NCI-H748 (cell line): ENCODE measurements around the gene NGEF.
"Not testable (repeated sequence)": the region's sequence is repeated elsewhere in the genome, so short reads cannot be mapped to it uniquely, and the experiment has no call there.

Experiments used
- DNase-seq: peaks from one replicate; lab custom pipeline; 2025; ENCODE audit not compliant: unreplicated experiment; lab: John Stamatoyannopoulos, UW

Gene NGEF, protein sequence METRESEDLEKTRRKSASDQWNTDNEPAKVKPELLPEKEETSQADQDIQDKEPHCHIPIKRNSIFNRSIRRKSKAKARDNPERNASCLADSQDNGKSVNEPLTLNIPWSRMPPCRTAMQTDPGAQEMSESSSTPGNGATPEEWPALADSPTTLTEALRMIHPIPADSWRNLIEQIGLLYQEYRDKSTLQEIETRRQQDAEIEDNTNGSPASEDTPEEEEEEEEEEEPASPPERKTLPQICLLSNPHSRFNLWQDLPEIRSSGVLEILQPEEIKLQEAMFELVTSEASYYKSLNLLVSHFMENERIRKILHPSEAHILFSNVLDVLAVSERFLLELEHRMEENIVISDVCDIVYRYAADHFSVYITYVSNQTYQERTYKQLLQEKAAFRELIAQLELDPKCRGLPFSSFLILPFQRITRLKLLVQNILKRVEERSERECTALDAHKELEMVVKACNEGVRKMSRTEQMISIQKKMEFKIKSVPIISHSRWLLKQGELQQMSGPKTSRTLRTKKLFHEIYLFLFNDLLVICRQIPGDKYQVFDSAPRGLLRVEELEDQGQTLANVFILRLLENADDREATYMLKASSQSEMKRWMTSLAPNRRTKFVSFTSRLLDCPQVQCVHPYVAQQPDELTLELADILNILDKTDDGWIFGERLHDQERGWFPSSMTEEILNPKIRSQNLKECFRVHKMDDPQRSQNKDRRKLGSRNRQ

DNA sequence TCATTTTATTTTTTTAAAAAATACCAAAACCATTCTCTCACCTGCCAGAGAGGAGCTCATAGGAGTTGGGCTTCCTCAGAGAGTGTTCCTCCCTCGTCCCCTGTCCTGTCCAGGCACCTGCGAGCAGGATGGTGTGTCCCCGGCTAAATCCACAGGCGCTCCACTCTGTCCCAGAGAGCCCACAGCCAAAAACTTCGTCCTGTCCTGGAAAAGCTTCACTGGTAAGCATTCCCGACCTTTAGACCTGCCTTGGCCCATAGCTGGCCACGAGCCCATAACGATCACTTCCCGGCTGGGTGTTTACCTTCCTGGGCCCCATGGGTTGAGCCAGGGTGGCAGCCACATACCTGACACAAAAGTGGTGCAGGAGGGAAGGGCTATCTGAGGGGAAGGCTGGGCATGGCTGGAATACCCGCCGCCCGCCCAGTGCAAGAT lies at the start of gene NGEF:
Gene NGEF (minus strand): TSS at position 230 of the 435 bp plus-strand sequence. CDS start 38,366 bp downstream, outside the sequence.
- DNase-seq = no peak

DNA sequence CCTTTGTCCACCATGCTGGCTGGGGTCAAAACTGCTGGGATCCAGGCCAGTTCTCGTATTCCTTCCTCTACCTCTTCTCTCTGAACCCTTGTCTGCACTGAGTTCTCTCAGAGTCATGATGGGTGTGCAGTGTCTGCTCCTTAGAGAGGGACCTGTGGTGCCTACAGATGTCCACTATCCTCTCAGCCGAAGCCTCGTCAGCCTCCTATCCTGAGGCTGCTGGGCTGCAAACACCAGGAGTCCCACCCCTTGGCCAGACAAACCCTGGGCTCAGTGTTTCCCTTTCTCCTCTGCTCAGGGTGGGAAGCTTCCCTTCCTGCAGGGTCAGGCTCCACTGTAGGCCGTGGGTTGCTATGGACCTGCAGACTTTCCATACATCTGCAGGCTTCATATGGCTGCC lies 49.4 kb upstream of the NGEF start:
- DNase-seq = no peak

DNA sequence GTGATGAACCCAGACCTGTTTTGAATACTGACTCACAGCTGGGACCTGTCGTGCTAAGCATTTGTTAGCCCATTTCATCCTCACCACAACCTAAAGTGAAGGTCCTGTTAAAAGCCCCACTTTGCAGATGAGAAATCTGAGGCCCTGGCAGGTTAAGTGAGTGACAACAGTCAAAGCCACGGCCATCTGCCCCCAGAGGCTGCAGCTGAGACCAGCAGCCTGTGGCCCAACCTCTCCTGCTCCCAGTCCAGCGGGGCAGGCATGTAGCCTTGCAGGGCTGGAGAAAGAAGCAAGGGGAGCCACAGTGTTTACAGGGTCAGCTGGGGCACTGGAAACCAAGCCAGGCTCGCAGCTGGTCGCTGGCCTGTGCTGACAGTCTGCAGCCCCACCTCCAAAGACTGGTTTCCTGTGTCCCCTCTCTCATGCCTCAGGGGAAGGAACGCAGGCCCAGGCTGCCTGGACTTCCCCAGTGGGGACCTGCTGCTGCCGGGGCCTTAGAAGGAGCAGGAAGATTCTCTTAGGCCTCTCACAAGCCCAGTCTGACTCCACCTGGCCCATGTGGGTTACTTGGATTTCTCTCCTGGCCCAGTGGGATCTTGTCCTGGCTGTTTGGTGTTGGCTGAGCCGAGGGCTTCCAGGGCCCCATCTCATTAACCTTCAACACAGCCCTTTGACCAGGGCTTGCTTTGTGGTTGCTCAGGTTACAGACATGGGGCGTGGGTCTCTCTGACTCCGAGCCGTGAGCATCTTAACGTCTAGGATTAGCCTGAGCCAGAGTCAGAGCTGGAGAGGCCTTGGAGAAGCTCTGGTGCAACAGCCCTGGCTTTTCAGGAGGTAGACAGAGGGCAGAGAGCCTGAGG lies 48.8 kb upstream of the NGEF start:
- no peak for DNase-seq

DNA sequence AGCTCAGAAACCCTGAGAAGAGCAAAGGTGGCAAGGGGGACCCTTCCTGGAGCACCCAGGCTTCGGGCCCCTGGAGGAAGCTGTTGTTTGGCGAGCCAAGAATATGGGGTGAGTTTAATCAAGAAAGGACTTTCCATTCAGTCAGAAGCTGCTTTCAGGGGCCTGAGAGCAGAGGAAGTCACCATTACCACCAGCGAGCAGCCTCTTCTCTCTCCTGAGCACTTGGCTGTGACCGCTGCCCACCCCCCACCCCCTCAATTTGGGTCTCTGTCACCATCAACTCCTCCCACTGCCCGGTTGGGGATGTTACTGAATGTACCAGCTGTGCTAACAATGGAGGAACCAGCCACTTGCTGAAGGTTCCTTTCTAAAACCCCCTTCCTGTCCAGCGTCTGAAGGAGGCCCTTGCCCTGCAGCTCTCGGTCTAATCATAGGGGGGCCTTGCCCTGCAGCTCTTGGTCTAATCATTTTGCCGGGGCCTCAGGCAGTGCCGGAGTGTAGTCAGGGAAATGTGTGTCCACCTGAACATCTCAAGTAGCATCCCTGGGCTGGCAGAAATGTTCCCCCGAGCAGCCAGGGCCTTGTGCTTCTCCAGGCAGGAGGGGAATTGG lies 48.0 kb upstream of the NGEF start:
- no peak for DNase-seq

DNA sequence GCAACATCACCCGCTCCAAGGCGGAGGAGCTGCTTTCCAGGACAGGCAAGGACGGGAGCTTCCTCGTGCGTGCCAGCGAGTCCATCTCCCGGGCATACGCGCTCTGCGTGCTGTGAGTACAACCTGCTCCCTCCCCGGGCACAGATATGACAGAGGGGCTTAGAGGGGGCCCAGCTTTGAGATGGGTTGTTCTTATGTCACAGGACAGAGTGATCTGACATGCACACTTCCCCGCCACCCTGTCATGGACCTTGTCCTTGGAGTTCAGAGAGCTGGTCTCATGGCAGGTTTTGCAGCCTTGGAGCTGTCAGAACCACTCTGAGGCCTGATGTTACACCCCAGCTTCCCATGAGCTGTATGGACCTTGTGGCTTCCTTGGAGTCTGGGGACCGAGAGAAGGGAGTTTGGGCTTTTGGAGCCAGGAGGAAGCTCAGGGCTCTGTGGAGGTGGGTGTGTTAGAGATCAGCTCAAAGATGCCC lies 47.5 kb upstream of the NGEF start:
- no peak for DNase-seq

DNA sequence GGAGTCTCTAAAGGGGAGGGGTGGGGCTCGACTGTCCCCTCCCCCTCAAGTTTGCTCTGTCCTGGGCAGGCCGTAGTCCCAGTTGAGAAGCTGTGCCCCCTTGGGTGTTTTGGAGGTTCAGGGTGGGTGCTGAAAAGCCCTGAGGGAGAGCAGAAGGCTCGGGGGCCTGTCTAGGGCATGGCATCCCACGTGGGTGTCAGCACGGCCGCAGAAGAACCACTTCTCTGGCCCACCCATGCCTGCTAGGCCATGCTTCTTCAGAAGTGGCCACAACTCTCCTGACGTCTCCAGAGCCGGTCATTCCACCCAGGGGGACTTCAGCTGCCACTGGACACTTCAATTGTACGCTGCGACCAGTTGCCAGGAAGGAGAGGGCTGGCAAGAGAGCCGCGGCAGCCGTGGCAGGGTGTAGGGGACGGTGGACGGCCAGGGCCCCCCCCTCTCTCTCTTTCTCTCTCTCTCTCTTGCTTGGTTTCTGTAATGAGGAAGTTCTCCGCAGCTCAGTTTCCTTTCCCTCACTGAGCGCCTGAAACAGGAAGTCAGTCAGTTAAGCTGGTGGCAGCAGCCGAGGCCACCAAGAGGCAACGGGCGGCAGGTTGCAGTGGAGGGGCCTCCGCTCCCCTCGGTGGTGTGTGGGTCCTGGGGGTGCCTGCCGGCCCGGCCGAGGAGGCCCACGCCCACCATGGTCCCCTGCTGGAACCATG lies 46.9 kb upstream of the NGEF start, which contains the start of gene INPP5D:
Gene INPP5D (plus strand): TSS at position 546 of the 704 bp plus-strand sequence. CDS start 137 bp downstream, at position 683.
- no peak for DNase-seq

DNA sequence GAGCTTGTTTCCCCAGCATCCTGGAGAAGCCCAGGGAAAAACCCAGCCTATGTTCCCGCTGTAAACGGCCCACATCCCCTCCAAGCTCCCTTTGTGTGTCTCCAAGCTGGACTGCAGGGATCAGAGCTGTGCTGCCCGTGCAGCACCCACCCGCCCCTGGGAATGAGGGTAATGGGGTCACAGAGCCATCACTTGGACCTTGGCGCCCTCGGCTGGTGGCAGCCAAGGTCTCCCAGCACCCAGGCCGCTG lies 46.4 kb upstream of the NGEF start:
- no peak for DNase-seq

DNA sequence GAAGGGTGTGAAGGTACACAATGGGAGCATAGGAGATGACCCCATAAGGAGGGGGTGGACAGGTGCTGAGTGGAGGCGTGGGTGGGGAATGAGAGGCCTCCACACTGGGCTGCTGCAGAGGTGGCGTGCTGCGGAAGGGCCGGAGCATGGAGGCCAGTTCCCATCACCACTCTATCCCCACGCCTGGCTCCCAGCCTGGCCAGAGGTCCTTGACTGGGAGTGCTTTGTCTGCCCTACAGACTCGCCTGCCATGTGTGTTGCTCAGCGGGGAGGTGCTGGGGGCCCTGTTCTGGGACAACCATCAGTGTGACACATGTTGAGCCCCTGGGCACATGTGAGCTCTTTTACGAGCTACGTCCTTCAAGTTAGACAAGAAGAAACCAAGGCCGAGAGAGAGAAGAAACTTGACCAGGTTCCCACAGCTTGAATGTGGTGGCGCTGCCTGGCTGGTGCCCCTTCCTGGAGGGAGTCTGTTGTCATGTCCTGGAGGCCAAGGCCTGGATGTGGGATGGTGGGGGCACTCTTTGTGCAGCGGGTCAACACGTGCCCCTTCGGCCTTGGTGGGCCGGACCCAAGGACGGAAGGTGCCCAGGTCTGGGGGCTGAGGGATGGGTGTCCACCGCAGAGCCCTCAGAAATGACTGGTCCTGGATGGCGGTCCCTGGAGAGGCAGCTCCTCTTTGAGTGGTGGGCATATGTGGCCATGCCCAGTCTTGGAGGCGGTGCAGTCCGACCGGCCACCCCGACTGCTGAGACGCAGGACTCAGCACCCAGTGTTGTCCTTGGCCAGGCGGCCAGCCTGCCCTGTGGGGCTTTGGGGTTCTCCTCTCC lies 45.9 kb upstream of the NGEF start:
- no peak for DNase-seq

DNA sequence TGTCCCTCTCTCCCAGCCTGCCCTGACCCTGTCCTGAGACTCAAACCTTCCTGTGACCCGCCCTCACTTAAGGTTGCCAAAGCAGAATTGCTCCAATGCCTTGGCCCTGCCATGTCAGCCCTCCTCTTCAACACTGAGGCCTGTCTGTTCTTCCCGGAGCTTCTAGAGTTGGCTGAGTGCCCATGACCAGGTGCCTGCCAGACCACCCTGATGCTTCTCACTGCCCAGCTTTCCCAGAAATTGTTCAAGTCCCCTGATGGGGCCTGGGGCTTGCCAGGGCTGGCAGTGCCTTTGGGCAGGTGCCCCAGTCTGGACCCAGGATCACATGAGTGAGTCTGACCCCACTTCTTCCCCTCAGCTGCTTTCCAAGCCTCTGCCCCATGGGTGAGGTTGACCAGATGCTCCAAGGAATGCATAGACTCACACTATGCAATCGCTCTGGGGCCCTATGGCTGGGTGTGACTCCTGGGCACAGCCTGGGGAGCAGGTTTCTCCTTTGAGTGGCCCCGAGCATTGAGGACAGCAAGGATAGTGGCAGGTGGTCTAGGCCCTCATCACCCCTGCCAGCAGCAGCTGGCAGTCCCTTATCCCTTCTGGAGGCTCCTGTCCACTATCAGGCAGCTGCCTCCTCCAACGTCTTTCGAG lies 44.0 kb upstream of the NGEF start:
- DNase-seq = no peak

DNA sequence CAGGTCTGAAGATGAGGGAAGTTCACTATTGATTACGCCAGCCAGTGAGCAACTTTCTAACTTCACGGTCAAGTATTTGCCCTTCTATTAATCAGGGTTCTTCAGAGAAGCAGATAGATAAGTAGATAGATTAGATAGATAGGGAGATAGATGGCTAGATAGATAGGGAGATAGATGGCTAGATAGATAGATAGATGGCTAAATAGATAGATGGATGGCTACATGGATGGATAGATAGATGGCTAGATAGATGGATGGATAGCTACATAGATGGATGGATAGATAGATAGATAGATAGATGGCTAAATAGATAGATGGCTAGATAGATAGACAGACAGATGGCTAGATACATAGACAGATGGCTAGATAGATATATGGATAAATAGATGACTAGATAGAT lies 42.3 kb upstream of the NGEF start:
- DNase-seq = no peak

DNA sequence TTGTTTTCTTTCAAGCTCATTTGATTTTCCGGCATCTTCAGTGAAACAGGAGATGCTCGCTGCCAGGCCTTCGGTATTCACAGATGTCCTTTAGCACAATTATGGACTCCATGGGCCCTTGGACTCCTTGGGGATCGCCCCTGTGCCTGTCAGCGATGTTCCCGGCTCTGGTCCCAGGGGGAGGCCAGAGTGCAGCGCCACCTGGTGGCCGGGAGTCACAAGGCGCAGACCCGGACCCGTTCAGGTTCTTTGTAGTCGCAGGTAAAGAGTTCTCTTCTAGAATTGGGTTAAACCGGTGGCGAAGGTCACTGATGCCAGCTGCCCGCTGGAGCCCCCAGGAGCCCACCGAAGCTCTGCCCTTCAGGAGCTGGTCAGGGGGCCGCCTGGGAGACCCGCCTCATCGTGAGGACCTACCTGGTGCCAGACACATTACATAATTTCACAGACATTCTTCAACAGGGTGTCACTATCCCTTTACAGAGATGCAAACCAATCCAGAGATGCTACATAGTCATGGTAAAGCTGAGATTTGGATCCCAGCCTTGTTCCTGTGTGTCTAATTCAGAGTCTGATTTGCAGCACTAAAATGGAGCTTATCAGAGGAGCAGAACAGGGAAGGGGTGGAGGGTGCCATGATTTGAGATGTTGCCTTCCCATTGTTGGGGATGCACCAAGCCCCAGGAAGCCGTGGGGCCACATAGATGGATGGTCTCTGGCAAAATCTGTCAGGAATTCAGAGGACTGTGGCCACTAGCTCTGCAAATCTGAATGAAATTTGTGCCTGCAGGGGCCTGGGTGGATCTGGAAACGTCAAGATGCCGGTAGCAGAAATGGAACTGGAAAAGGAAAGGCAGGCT lies 41.1 kb upstream of the NGEF start:
- DNase-seq = peak; percentile 54

DNA sequence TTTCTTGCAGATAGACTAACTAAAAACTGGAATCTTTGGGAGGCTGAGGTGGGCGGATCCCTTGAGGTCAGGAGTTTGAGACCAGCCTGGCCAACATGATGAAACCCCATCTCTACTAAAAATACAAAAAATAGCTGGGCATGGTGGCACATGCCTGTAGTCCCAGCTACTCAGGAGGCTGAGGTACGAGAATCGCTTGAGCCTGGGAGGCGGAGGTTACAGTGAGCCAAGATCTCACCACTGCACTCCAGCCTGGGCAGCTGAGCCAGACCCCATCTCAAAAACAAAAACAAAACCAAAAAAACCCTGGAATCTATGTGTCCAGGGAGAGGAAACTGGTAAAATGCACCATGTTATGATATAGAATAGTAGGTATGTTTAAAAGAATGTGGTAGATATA lies 39.5 kb upstream of the NGEF start:
- DNase-seq = not testable (repeated sequence)

DNA sequence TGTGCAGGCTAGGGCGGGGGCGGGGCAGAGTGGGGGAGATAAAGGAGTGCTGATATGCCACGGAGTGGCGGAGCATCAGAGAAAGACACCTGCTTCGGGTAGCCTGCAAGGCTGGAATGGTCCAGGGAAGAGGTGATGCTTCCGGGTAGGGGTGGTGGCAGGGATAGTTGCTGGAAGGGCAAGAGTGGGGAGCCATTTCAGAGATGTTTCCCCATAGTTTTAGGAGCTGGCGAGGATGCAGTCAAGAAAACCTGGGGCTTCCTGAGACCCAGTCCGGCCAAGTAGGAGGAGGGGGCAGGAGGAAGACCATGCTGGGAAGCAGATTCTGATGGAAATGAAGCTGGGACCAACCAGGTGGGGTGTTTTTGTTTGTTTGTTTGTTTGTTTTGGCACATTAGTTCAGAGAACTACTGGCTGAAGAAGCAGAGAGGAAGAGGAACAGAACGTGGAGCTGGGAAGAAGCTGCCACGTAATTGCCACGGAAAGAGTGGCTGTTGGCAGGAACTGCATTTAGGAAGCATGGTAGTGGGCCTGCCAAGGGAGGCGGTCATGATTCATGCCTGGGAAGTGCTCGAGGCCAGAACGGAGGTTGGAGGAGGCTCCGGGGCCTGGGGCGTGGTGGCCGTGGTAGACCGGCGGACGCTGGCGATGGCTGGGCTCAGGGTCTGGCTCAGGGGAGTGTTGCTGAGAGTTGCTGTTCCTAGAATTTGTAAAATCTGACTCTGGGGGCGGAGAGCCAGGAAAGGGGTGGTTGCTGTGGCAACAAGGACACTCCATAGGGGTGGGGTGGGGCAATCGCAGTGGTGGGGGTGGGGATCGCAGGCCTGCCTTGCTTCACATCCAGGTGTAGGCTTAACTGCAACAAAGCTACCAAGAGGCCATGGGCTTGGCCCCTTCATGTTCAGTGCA lies 38.4 kb upstream of the NGEF start:
- DNase-seq = no peak

DNA sequence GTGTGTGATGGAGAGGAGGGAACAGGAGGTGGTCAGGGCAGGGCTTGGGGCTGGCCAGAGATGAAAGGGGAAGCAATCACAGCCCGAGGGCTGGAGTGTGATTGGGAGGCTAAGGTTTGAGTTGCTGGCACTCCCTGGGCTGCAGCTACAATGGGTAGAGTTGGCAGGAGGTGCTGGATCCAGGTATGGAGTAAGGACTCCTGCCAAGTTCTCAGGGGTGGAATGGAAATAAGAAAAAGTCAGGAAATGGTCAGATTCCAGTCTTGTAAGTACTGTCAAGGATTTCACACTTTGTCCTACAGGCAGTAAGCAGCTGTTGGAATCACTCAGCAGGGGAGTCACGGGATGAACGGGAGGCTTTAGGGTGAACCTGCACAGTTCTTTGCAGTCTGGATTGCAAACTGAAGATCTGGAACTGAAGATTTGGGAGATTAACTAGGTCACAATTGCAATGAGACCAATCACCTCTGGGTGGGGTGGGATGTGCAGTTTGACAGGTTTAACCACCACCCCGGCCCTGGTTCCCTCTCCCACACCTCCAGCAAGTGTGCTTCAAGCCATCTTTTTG lies 36.2 kb upstream of the NGEF start:
- no peak for DNase-seq

DNA sequence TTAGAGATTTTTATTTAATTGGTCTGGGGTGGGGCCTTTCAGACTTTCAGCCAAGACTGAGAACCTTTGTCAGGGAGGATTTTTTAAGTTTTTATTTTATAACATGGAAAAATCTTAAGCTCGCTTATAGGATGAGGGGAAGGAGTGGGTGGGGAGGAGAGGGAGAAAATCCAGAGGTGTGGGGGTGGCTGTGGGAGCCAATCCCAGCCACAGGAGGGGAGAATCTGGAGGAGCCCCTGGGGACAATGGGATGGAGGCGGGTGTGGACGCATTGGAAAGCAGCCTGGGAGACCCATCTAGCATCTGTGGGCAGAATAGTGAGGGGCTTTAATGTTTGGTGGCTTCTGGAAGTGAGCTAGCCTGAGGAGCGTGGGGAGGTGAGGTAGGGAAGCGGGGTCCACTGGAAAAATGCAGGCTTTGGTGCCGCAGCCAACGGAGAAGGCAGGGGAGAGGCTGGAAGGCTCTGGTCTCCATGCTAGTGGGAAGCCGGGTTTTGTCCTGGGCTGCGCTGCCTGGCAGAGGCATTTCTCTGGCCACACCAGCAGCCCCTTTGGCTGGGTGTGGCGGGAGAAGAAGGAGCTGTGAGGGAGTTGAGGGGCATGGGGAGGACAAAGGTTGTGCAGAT lies 35.6 kb upstream of the NGEF start:
- no peak for DNase-seq

DNA sequence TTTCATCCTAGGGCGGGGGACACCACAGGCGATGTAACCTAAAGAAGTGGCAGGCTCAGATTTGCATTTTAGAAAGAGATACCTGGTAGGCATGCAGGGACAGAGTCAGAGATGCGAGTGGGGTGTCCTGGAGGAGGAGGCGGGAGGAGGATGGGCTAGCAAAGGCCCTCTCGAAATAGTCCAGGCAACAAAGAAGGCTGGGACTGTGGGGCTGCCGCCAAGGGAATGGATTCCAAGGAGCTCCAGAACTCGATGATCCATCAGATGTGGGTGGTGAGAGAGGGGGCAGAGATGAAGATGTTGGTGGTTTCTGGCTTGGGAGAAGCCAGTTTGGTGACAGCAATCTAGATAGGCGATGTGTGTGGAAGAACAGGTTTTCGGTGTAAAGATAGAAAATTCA lies 34.6 kb upstream of the NGEF start:
- DNase-seq = no peak
